ENCODE measurements around the gene PDCD1. TPM values are rescaled to one million over a fixed set of nuclear protein-coding genes. Genes with fewer than 3 reads are reported as not detected.

Gene PDCD1
- total RNA-seq, 1 donor from 2014 or later: 3.3 TPM

- Histone ChIP-seq H3K4me1 (peaks cover 43% of the 10 kb centered on the region), H3K4me3 (peak overlapping the region; percentile 54), H3K9me3 (replicated peaks) (no peaks in the 10 kb centered on the region), H3K27me3 (ENCODE audit: low read depth) (peaks cover 26% of the 10 kb centered on the region), H3K36me3 (no peaks in the 10 kb centered on the region), H3K27ac (replicated peaks) (peak overlapping the region; percentile 88)
- no peak for DNase-seq
- TF ChIP-seq CTCF (IDR thresholded peaks at IDR 0.05; ENCODE audit: borderline replicate concordance): no peak
- intact Hi-C loops (cut with micrococcal nuclease): no loop called here
These were observed 332 bp upstream of the PDCD1 start for GRCh38 chr2:241859017-241859435.

GRCh38 chr2:241857572-241858121, 1.0 kb downstream of the PDCD1 start:
- H3K27ac ChIP-seq (replicated peaks): peak overlapping the region; percentile 88

GRCh38 chr2:241857041-241857541, 1.6 kb downstream of the PDCD1 start:
- Histone ChIP-seq H3K9me3 (replicated peaks) (no peaks in the 10 kb centered on the region), H3K4me1 (peaks cover 42% of the 10 kb centered on the region), H3K27ac (replicated peaks) (no peak overlapping the region), H3K36me3 (no peaks in the 10 kb centered on the region), H3K27me3 (ENCODE audit: low read depth) (peaks cover 7% of the 10 kb centered on the region), H3K4me3 (no peak overlapping the region)
- intact Hi-C loops (cut with micrococcal nuclease): no loop called here
- peak; percentile 17 for DNase-seq
- TF ChIP-seq CTCF (IDR thresholded peaks at IDR 0.05; ENCODE audit: borderline replicate concordance): no peak

More at GRCh38 chr2:241857572-241858121, 1.0 kb downstream of the PDCD1 start:
- peaks cover 42% of the 10 kb centered on the region for H3K4me1 ChIP-seq
- H3K9me3 ChIP-seq (replicated peaks): no peaks in the 10 kb centered on the region
- intact Hi-C loops (cut with micrococcal nuclease): no loop called here
- H3K27me3 ChIP-seq (ENCODE audit: low read depth): peaks cover 12% of the 10 kb centered on the region
- no peak for TF ChIP-seq CTCF (IDR thresholded peaks at IDR 0.05; ENCODE audit: borderline replicate concordance)
- H3K36me3 ChIP-seq: no peaks in the 10 kb centered on the region
- no peak for DNase-seq
- no peak overlapping the region for H3K4me3 ChIP-seq

- H3K36me3 ChIP-seq: no peaks in the 10 kb centered on the region
- no peak overlapping the region for H3K4me3 ChIP-seq
- peaks cover 5% of the 10 kb centered on the region for H3K27me3 ChIP-seq (ENCODE audit: low read depth)
- no peak for DNase-seq
- no peaks in the 10 kb centered on the region for H3K9me3 ChIP-seq (replicated peaks)
- no peak overlapping the region for H3K27ac ChIP-seq (replicated peaks)
- intact Hi-C loops (cut with micrococcal nuclease): no loop called here
- TF ChIP-seq CTCF (IDR thresholded peaks at IDR 0.05; ENCODE audit: borderline replicate concordance): no peak
- peaks cover 42% of the 10 kb centered on the region for H3K4me1 ChIP-seq
These were observed 2.7 kb downstream of the PDCD1 start for GRCh38 chr2:241855888-241856422.

- no peak for DNase-seq
- peaks cover 37% of the 10 kb centered on the region for H3K4me1 ChIP-seq
- no peak overlapping the region for H3K4me3 ChIP-seq
- H3K27ac ChIP-seq (replicated peaks): peak overlapping the region; percentile 56
- intact Hi-C loops (cut with micrococcal nuclease): no loop called here
- H3K27me3 ChIP-seq (ENCODE audit: low read depth): peaks cover under 1% of the 10 kb centered on the region
- H3K9me3 ChIP-seq (replicated peaks): no peaks in the 10 kb centered on the region
- H3K36me3 ChIP-seq: no peaks in the 10 kb centered on the region
- TF ChIP-seq CTCF (IDR thresholded peaks at IDR 0.05; ENCODE audit: borderline replicate concordance): no peak
These were observed 3.3 kb downstream of the PDCD1 start for GRCh38 chr2:241855245-241855887.
